HPDE6-E6E7 (cell line): ENCODE data around the gene DVL3.
A peak's percentile ranks its signal among the peaks of the same experiment; 100 is the strongest.
"Not testable (repeated sequence)": the region's sequence is repeated elsewhere in the genome, so short reads cannot be mapped to it uniquely, and the experiment has no call there.

Experiments
- DNase-seq: peaks from one replicate; pipeline ENCODE4 v3.0.0; 2011; ENCODE audit warnings: missing footprints; ENCODE audit errors: extremely low spot score

DVL3 gene

GRCh38 chr3:184154885-184155643, at the start of gene DVL3:
TSS of gene DVL3 (plus strand) at chr3:184155377. CDS start at chr3:184155636, 259 bp downstream.
- DNase-seq = no peak

GRCh38 chr3:184110316-184110725, 44.9 kb upstream of the DVL3 start:
- DNase-seq = no peak

GRCh38 chr3:184116017-184116416, 39.2 kb upstream of the DVL3 start:
- no peak for DNase-seq

- DNase-seq = no peak
Measured at GRCh38 chr3:184117636-184118035, 37.5 kb upstream of the DVL3 start.

GRCh38 chr3:184121031-184121430, 34.1 kb upstream of the DVL3 start:
- DNase-seq = not testable (repeated sequence)

GRCh38 chr3:184126006-184126405, 29.2 kb upstream of the DVL3 start:
- DNase-seq = no peak

GRCh38 chr3:184129012-184129411, 26.2 kb upstream of the DVL3 start:
- no peak for DNase-seq

GRCh38 chr3:184132945-184133344, 22.2 kb upstream of the DVL3 start:
- DNase-seq = no peak

- no peak for DNase-seq
Measured at GRCh38 chr3:184133840-184134745, 21.1 kb upstream of the DVL3 start.

GRCh38 chr3:184134746-184135148, 20.4 kb upstream of the DVL3 start:
- no peak for DNase-seq

- DNase-seq = no peak
Measured at GRCh38 chr3:184135149-184135910, 19.8 kb upstream of the DVL3 start, which contains the start of gene EIF2B5. TSS of gene EIF2B5 (plus strand) at chr3:184135358. CDS start at chr3:184135386, 28 bp downstream.

GRCh38 chr3:184135911-184136260, 19.3 kb upstream of the DVL3 start:
- DNase-seq = no peak

GRCh38 chr3:184140436-184140835, 14.7 kb upstream of the DVL3 start:
- DNase-seq = no peak

- DNase-seq = no peak
Measured at GRCh38 chr3:184142199-184142598, 13.0 kb upstream of the DVL3 start.

GRCh38 chr3:184143327-184143726, 11.8 kb upstream of the DVL3 start:
- no peak for DNase-seq

- no peak for DNase-seq
Measured at GRCh38 chr3:184144505-184144904, 10.7 kb upstream of the DVL3 start.

GRCh38 chr3:184145111-184145524, 10.1 kb upstream of the DVL3 start:
- peak; percentile 81 for DNase-seq

- no peak for DNase-seq
Measured at GRCh38 chr3:184145751-184146270, 9.4 kb upstream of the DVL3 start.

- no peak for DNase-seq
Measured at GRCh38 chr3:184148076-184148475, 7.1 kb upstream of the DVL3 start.

GRCh38 chr3:184149123-184149522, 6.1 kb upstream of the DVL3 start:
- no peak for DNase-seq

- DNase-seq = not testable (repeated sequence)
Measured at GRCh38 chr3:184149770-184150169, 5.4 kb upstream of the DVL3 start.
